ENCODE measurements around the gene PAQR5. TPM values are rescaled to one million over a fixed set of nuclear protein-coding genes. Genes with fewer than 3 reads are reported as not detected.

PAQR5 gene
- total and polyA plus RNA-seq, 4 donors, result 0.19 to 1.1 (median 0.53) TPM

DNA sequence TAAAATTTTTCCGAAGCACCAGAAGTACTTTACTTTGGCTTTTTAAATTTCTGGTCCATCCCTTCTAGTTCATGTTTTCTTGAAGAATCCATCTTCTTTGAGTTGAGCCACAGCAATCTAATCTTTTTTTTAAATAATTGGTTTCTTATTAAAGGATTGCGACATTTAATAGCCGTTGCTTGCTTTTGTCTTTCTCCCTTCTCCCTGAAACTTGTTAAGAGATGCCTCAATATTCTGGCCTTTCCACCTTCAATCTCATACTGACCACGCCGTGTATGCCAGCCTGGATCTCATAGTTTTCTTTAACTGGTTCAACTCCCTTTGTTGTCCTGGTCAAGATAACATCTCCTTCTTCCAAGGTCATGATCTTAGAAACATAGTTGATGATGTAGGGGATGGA, 135.5 kb downstream of the PAQR5 start:
- no peaks in the 10 kb centered on the region for H3K36me3 ChIP-seq (ENCODE audit: control insufficient read depth in 4 of 4, insufficient read depth in 3 of 4, low read depth in 1 of 4, low read length in 3 of 4)
- no peak overlapping the region for H3K27ac ChIP-seq (ENCODE audit: low read depth in 1 of 2, low read length in 2 of 2)
- no peaks in the 10 kb centered on the region for H3K9me3 ChIP-seq (ENCODE audit: control insufficient read depth in 4 of 4, low read length in 3 of 4)
- no peaks in the 10 kb centered on the region for H3K27me3 ChIP-seq (ENCODE audit: control insufficient read depth in 4 of 4, insufficient read depth in 4 of 4, low read length in 3 of 4)
- TF ChIP-seq FOXA2 (IDR thresholded peaks at IDR 0.05) (no peak), ATF3 (IDR thresholded peaks at IDR 0.05) (no peak), CTCF (IDR thresholded peaks at IDR 0.05; ENCODE audit: low read depth, low read length, missing input control) (no peak), NR2F2 (IDR thresholded peaks at IDR 0.05) (no peak), FOXA1 (IDR thresholded peaks at IDR 0.05) (no peak), EGR1 (IDR thresholded peaks at IDR 0.05; ENCODE audit: low read depth in 2 of 2) (no peak), JUND (IDR thresholded peaks at IDR 0.05) (no peak), MAX (IDR thresholded peaks at IDR 0.05) (no peak), YY1 (IDR thresholded peaks at IDR 0.05) (no peak), RAD21 (IDR thresholded peaks at IDR 0.05) (no peak), SP1 (IDR thresholded peaks at IDR 0.05) (no peak), HNF4G (IDR thresholded peaks at IDR 0.05) (no peak), TAF1 (conservative IDR thresholded peaks at IDR 0.05) (no peak), RXRA (IDR thresholded peaks at IDR 0.05) (no peak), GABPA (IDR thresholded peaks at IDR 0.05 in 1 of 2, conservative IDR thresholded peaks at IDR 0.05 in 1 of 2) (no peak), HNF4A (conservative IDR thresholded peaks at IDR 0.05) (no peak)
- TF ChIP-seq, protein P1, sequence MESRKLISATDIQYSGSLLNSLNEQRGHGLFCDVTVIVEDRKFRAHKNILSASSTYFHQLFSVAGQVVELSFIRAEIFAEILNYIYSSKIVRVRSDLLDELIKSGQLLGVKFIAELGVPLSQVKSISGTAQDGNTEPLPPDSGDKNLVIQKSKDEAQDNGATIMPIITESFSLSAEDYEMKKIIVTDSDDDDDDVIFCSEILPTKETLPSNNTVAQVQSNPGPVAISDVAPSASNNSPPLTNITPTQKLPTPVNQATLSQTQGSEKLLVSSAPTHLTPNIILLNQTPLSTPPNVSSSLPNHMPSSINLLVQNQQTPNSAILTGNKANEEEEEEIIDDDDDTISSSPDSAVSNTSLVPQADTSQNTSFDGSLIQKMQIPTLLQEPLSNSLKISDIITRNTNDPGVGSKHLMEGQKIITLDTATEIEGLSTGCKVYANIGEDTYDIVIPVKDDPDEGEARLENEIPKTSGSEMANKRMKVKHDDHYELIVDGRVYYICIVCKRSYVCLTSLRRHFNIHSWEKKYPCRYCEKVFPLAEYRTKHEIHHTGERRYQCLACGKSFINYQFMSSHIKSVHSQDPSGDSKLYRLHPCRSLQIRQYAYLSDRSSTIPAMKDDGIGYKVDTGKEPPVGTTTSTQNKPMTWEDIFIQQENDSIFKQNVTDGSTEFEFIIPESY (IDR thresholded peaks at IDR 0.05), result no peak
- TF ChIP-seq, protein P2, sequence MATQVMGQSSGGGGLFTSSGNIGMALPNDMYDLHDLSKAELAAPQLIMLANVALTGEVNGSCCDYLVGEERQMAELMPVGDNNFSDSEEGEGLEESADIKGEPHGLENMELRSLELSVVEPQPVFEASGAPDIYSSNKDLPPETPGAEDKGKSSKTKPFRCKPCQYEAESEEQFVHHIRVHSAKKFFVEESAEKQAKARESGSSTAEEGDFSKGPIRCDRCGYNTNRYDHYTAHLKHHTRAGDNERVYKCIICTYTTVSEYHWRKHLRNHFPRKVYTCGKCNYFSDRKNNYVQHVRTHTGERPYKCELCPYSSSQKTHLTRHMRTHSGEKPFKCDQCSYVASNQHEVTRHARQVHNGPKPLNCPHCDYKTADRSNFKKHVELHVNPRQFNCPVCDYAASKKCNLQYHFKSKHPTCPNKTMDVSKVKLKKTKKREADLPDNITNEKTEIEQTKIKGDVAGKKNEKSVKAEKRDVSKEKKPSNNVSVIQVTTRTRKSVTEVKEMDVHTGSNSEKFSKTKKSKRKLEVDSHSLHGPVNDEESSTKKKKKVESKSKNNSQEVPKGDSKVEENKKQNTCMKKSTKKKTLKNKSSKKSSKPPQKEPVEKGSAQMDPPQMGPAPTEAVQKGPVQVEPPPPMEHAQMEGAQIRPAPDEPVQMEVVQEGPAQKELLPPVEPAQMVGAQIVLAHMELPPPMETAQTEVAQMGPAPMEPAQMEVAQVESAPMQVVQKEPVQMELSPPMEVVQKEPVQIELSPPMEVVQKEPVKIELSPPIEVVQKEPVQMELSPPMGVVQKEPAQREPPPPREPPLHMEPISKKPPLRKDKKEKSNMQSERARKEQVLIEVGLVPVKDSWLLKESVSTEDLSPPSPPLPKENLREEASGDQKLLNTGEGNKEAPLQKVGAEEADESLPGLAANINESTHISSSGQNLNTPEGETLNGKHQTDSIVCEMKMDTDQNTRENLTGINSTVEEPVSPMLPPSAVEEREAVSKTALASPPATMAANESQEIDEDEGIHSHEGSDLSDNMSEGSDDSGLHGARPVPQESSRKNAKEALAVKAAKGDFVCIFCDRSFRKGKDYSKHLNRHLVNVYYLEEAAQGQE (IDR thresholded peaks at IDR 0.05), result no peak
- DNase-seq (ENCODE audit: low spot score), result no peak
- H3K9ac ChIP-seq (ENCODE audit: low read depth in 1 of 2, low read length in 2 of 2), result no peak overlapping the region
- WGBS, result 89% methylated on average over 5 of the region's 5 CpGs
- H3K4me1 ChIP-seq (ENCODE audit: control insufficient read depth in 4 of 4, insufficient read depth in 4 of 4, low read length in 3 of 4), result no peaks in the 10 kb centered on the region
- no peak overlapping the region for H3K4me3 ChIP-seq (ENCODE audit: low read depth in 1 of 3, low read length in 3 of 3)

Data from liver (tissue), 9 donors.